Fibroblast of mammary gland (primary cell): ENCODE data around the gene DCHS1.
A peak's percentile ranks its signal among the peaks of the same experiment; 100 is the strongest.
"Not testable (repeated sequence)": the region's sequence is repeated elsewhere in the genome, so short reads cannot be mapped to it uniquely, and the experiment has no call there.

ENCODE experiments used
- DNase-seq: peaks from one replicate; pipeline ENCODE4 v3.0.0-alpha.2; 2010; ENCODE audit warnings: low read depth
- H3K4me3 ChIP-seq: 2 replicates; pipeline ENCODE4 v1.5.1; 2011; ENCODE audit warnings: low read depth, mild to moderate bottlenecking, low read length, moderate library complexity; ENCODE audit not compliant: control insufficient read depth
- TF ChIP-seq, protein P1 (sequence below): conservative IDR thresholded peaks from 2 replicates; pipeline ENCODE4 v1.5.1; 2011; ENCODE audit warnings: low read depth, low read length, inconsistent platforms; ENCODE audit not compliant: control insufficient read depth, insufficient read depth

The DCHS1 gene

DNA sequence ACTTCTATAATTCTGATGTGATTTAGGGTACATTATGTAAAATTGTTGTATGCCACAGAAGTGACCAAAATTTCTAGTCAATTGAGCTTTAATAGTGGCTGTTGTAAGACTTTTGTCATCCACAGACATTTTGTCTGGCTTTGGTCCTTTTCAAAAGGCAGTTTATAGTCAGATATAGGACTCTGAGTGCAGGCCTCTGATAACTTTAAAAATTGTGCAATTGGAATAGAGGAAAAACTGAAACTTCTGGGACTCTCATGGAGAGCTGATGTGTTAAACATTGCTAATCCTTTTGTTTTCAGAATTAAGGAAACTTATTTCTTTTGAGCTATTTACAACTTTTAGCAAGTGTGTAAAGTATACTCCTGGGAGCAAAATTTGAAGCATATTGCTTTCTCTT lies 36.5 kb upstream of the DCHS1 start:
- DNase-seq = no peak
- no peak overlapping the region for H3K4me3 ChIP-seq
- TF ChIP-seq, protein P1, sequence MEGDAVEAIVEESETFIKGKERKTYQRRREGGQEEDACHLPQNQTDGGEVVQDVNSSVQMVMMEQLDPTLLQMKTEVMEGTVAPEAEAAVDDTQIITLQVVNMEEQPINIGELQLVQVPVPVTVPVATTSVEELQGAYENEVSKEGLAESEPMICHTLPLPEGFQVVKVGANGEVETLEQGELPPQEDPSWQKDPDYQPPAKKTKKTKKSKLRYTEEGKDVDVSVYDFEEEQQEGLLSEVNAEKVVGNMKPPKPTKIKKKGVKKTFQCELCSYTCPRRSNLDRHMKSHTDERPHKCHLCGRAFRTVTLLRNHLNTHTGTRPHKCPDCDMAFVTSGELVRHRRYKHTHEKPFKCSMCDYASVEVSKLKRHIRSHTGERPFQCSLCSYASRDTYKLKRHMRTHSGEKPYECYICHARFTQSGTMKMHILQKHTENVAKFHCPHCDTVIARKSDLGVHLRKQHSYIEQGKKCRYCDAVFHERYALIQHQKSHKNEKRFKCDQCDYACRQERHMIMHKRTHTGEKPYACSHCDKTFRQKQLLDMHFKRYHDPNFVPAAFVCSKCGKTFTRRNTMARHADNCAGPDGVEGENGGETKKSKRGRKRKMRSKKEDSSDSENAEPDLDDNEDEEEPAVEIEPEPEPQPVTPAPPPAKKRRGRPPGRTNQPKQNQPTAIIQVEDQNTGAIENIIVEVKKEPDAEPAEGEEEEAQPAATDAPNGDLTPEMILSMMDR = no peak

DNA sequence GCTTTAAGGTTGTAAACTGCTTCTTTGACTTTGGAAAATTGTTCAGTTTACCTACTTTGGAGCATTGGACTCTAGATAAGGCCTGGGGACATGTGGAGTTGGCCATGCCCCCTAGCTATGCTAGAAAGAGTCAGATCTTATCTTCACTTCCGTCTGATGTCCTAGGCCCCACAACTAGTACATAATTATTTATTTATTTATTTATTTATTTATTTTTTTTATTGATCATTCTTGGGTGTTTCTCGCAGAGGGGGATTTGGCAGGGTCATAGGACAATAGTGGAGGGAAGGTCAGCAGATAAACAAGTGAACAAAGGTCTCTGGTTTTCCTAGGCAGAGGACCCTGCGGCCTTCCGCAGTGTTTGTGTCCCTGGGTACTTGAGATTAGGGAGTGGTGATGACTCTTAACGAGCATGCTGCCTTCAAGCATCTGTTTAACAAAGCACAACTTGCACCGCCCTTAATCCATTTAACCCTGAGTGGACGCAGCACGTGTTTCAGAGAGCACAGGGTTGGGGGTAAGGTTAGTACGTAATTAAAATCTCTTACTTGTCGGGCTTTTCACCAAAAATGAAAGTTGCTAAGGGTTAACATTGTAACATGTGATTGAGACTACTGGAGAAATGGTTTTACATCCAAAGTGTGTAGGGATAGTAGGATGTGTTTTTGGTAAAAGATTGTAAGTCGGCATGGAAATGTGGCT lies 35.0 kb upstream of the DCHS1 start:
- DNase-seq = not testable (repeated sequence)

DNA sequence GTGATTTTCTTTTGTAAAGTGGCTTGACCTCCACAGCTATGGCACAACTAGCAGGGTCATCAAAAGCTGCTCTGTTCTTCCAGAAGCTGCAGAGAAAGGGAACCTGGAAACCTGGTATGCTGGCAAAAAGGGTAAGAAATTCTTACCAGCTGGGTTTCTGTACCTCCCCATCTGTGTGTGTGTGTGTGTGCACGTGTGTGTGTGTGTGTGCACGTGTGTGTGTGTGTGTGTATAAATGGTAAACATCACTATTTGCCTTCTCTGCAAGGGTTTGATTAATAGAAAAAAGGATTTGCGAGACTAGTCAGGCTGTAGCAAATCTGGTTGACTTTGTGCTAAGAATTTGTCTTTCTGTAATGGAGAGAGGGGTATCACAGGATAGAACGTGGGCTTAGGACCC lies 32.3 kb upstream of the DCHS1 start:
- no peak for DNase-seq
- H3K4me3 ChIP-seq = no peak overlapping the region
- TF ChIP-seq, protein P1 = no peak

More for the DNA sequence above, 35.0 kb upstream of the DCHS1 start:
- not testable (repeated sequence) for H3K4me3 ChIP-seq

DNA sequence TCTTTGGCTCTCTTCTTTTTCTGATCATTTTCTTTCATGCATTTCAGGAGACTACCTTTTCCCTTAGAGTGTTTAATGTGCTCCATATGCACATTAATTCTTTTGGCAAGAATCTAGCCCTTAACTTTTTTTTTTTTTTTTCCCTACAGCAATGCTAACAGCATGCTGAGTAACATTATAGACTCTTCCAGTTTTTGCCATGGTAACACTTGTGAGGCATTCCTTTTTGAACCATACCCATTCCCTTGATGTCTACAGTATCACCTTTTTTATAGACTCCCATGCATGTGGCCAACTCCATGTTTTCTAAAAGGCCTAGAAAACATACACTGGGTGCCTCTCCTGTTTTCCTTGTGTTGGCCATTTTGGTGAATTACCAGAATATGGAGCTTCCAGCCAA lies 30.4 kb upstream of the DCHS1 start:
- TF ChIP-seq, protein P1 = no peak
- no peak overlapping the region for H3K4me3 ChIP-seq
- DNase-seq = peak; percentile 67

DNA sequence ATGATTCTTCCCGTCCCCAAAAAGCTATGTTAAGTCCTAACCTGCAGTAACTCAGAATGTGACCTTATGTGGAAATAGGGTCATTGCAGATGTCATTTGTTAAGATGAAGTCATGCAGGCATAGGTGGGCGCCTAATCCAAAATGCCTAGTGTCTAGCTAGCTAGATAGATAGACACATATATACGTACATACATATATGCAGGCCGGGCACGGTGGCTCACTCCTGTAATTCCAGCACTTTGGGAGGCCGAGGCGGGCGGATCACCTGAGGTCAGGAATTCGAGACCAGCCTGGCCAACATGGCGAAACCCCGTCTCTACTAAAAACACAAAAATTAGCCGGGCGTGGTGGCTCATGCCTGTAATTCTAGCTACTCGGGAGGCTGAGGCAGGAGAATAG lies 28.5 kb upstream of the DCHS1 start:
- H3K4me3 ChIP-seq, DNase-seq: not testable (repeated sequence)

DNA sequence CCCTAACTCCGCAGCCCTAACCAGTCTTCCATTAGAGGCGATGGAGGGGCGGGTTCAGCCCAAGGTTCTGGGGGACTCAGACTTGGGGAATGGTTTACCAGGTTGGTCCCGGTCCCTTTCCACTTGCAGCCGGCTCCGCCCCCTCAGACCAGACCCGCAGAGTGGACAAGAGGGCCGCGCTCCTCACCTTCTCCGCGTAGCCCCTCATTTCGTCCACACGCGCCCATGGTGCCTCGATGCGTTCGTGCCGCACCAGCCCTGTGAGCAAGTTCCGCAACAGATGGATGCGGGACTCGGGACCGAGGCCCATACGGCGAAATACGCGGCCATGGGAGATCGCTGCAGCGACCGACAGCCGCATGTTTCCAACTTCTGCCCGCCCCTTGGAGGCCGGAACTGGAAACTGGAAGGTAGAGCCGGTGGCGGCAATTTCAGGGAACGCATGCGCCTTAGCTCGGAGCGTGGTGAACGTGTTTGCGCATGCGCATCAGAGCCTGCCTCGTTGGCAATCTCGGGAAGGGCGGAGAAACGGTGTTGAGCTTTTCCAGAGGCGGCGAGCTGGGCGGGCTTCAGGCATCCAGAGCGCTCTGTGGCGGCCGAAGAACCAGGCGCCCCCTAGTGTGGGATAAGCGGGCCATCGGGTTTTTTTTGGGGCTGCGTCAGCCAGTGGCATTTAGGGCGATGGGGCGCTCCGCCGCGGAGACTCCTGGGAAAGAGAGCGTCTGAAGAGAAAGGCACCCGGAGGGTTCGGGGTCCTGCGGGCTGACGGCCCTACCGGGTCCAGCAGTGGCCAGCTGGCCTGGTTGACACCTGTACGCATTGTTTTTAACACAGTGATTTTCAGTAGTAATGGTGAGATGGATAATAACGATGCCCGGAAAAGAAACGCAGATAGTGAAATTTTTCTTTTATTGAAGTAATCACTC lies 27.6 kb upstream of the DCHS1 start, which contains the start of gene MRPL17:
TSS of gene MRPL17 (minus strand) at position 405 of the 926 bp plus-strand sequence. CDS start at position 361, 44 bp downstream.
- H3K4me3 ChIP-seq = peak within 1 kb of the TSS; percentile 98
- DNase-seq = peak; percentile 99
- TF ChIP-seq, protein P1 = peak; percentile 65

DNA sequence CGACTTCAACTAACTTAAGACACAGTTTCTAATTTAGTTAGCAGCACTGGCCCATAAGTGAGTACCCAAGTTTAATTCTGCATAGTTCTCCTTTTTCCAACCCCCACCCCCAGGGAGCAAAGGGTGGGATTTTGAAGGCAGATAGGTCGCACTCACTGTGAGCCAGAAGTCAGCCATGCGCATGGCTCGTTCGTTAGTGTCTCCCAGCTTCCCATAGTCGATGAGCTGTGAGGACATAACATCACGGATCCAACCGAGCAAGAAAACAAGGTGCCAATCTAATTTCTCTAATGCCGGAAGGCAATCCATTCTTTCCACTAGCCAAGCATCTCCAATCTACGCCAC lies 27.0 kb upstream of the DCHS1 start:
- H3K4me3 ChIP-seq = peak overlapping the region; percentile 98
- TF ChIP-seq, protein P1 = no peak
- DNase-seq = peak; percentile 12
